A549 (cell line): ENCODE measurements around the gene FKBP1A. TPM values are rescaled to one million over a fixed set of nuclear protein-coding genes. Genes with fewer than 3 reads are reported as not detected.
A peak's percentile ranks its signal among the peaks of the same experiment; 100 is the strongest.

Source experiments
- ATAC-seq, 2 experiments: fragments of 200-7000 bp in 1 of 2; fragments of >200 bp in 1 of 2; cut with Nextera tagmentation in 1 of 2; cut with Tn5 transposase in 1 of 2; 3 replicates each; pipeline versions ENCODE4 v1.8.0 to v1.9.1; 2018 to 2020; ENCODE audit warnings: mild to moderate bottlenecking in 1 of 2, moderate library complexity in 1 of 2
- CTCF ChIA-PET: fragments of 300-600 bp; sonication (Branson Sonifier 250); formaldehyde crosslinking; extraction: SDS; loops from one replicate; lab custom pipeline; 2021; ENCODE audit warnings: antibody characterized with exemption, inconsistent platforms; lab: Yijun Ruan, JAX
- POLR2A ChIA-PET: fragments of 350-600 bp; formaldehyde crosslinking; extraction: SDS; loops from one replicate; lab custom pipeline; 2021; ENCODE audit warnings: antibody characterized with exemption, inconsistent platforms; lab: Yijun Ruan, JAX
- DNase-seq, 2 experiments: peaks; one replicate each; pipeline versions ENCODE4 v3.0.0 to v3.0.0-alpha.2; 2011 to 2016; ENCODE audit warnings: low read depth in 1 of 2, low spot score in 1 of 2
- FAIRE-seq: peaks from 2 replicates; lab custom pipeline; 2011; peaks lifted over from hg19 to GRCh38; lab: Jason Lieb, UNC
- H3K27ac ChIP-seq, 2 experiments: fragments of >200 bp; sonication (Bioruptor Twin); formaldehyde crosslinking; 3 replicates each; pipeline ENCODE4 v1.5.1; 2016 to 2017
- H3K4me1 ChIP-seq: fragments of >200 bp; sonication (Bioruptor Twin); formaldehyde crosslinking; 3 replicates; pipeline ENCODE4 v1.6.1; 2016
- H3K4me2 ChIP-seq: fragments of >200 bp; sonication (Bioruptor Twin); formaldehyde crosslinking; 3 replicates; pipeline ENCODE4 v1.6.1; 2016
- H3K4me3 ChIP-seq: fragments of >200 bp; sonication (Bioruptor Twin); formaldehyde crosslinking; 3 replicates; pipeline ENCODE4 v1.5.1; 2016
- H3K9me3 ChIP-seq: fragments of >200 bp; sonication (Bioruptor Twin); formaldehyde crosslinking; 3 replicates; pipeline ENCODE4 v1.6.1; 2016
- BHLHE40 ChIP-seq: IDR thresholded peaks from 2 replicates; pipeline ENCODE4 v1.6.1; 2012; ENCODE audit warnings: low read depth, low read length, inconsistent platforms
- CBX2 ChIP-seq: fragments of 200-600 bp; sonication (generic); IDR thresholded peaks from 2 replicates; pipeline ENCODE4 v1.6.1; 2016; ENCODE audit warnings: low read depth, mild to moderate bottlenecking, borderline replicate concordance
- ESRRA ChIP-seq: fragments of 150-350 bp; IDR thresholded peaks from 2 replicates; pipeline ENCODE4 v1.6.1; 2014; ENCODE audit warnings: mild to moderate bottlenecking, low read length, borderline replicate concordance
- FOSL2 ChIP-seq, 2 experiments: fragments of 450-650 bp in 1 of 2; fragments of >200 bp in 1 of 2; sonication (Bioruptor Twin) in 1 of 2; formaldehyde crosslinking; IDR thresholded peaks; 2 replicates each; pipeline versions ENCODE4 v1.5.0 to v1.6.1; 2016 to 2020; ENCODE audit warnings: mild to moderate bottlenecking in 1 of 2, moderate library complexity in 1 of 2
- FOXS1 ChIP-seq: fragments of 250-450 bp; sonication (Bioruptor Pico); IDR thresholded peaks from 2 replicates; pipeline ENCODE4 v1.5.0; 2020; ENCODE audit warnings: mild to moderate bottlenecking, moderate library complexity
- HDAC2 ChIP-seq: fragments of 200-600 bp; sonication (generic); IDR thresholded peaks from 2 replicates; pipeline ENCODE4 v1.6.1; 2016
- HEYL ChIP-seq: fragments of 250-450 bp; sonication (Bioruptor Pico); IDR thresholded peaks from 2 replicates; pipeline ENCODE4 v1.8.0; 2021; ENCODE audit warnings: mild to moderate bottlenecking, moderate library complexity
- HOXA7 ChIP-seq: fragments of 250-450 bp; sonication (Bioruptor Pico); IDR thresholded peaks from 2 replicates; pipeline ENCODE4 v1.5.0; 2020; ENCODE audit warnings: mild to moderate bottlenecking, moderate library complexity
- HOXB5 ChIP-seq: fragments of 250-450 bp; sonication (Bioruptor Pico); IDR thresholded peaks from 2 replicates; pipeline ENCODE4 v1.5.0; 2020; ENCODE audit warnings: mild to moderate bottlenecking, moderate library complexity
- JUN ChIP-seq, 2 experiments: fragments of >200 bp; sonication (Bioruptor Twin); formaldehyde crosslinking; IDR thresholded peaks; 2 replicates in 1 of 2; 3 replicates in 1 of 2; pipeline ENCODE4 v1.6.1; 2016 to 2017
- JUNB ChIP-seq: fragments of >200 bp; sonication (Bioruptor Twin); formaldehyde crosslinking; IDR thresholded peaks from 2 replicates; pipeline ENCODE4 v1.6.1; 2016
- KDM1A ChIP-seq: fragments of 200-600 bp; sonication (generic); IDR thresholded peaks from 2 replicates; pipeline ENCODE4 v1.6.1; 2016; ENCODE audit warnings: low read depth, mild to moderate bottlenecking
- NR3C1 ChIP-seq: fragments of >200 bp; sonication (Bioruptor Twin); formaldehyde crosslinking; IDR thresholded peaks from 3 replicates; pipeline ENCODE4 v1.6.1; 2017
- POLR2AphosphoS2 ChIP-seq: conservative IDR thresholded peaks from 2 replicates; pipeline ENCODE4 v1.6.1; 2012; ENCODE audit warnings: low read length, improper control_type of control experiment, inconsistent platforms
- RAD21 ChIP-seq, 2 experiments: fragments of >200 bp in 1 of 2; sonication (Bioruptor Twin) in 1 of 2; formaldehyde crosslinking in 1 of 2; IDR thresholded peaks in 1 of 2; conservative IDR thresholded peaks in 1 of 2; 2 replicates in 1 of 2; 3 replicates in 1 of 2; pipeline ENCODE4 v1.6.1; 2012 to 2018; ENCODE audit warnings: inconsistent platforms in 1 of 2
- RARB ChIP-seq: fragments of 250-450 bp; sonication (Bioruptor Pico); IDR thresholded peaks from 2 replicates; pipeline ENCODE4 v1.8.0; 2021; ENCODE audit warnings: mild to moderate bottlenecking, moderate library complexity
- RCOR1 ChIP-seq: fragments of 150-350 bp; IDR thresholded peaks from 2 replicates; pipeline ENCODE4 v1.6.1; 2014; ENCODE audit warnings: antibody characterized with exemption, low read length, low read depth
- RNF2 ChIP-seq: fragments of 200-600 bp; sonication (generic); IDR thresholded peaks from 2 replicates; pipeline ENCODE4 v1.6.1; 2016; ENCODE audit warnings: low read depth, mild to moderate bottlenecking, antibody characterized with exemption, moderate library complexity, borderline replicate concordance
- SMC3 ChIP-seq: fragments of >200 bp; sonication (Bioruptor Twin); formaldehyde crosslinking; IDR thresholded peaks from 3 replicates; pipeline ENCODE4 v1.6.1; 2018; ENCODE audit warnings: inconsistent platforms
- SREBF2 ChIP-seq: fragments of 450-650 bp; IDR thresholded peaks from 2 replicates; pipeline ENCODE4 v1.6.1; 2014; ENCODE audit warnings: mild to moderate bottlenecking, moderate library complexity
- TP53 ChIP-seq: fragments of 250-450 bp; sonication (Bioruptor Pico); IDR thresholded peaks from 2 replicates; pipeline ENCODE4 v1.5.0; 2021; ENCODE audit warnings: mild to moderate bottlenecking, moderate library complexity
- ZNF302 ChIP-seq: fragments of 250-450 bp; sonication (Bioruptor Pico); IDR thresholded peaks from 2 replicates; pipeline ENCODE4 v1.9.0; 2021; ENCODE audit warnings: inconsistent platforms, mild to moderate bottlenecking, moderate library complexity
- WGBS: methylation state at CpG from one replicate; pipeline ENCODE4 v1.1.6; 2017; ENCODE audit errors: missing lambda C conversion rate; 5-methylcytosine and 5-hydroxymethylcytosine counted together
- polyA plus RNA-seq, 4 experiments: library from polyadenylated mRNA; depleted of rRNA in 3 of 4; stranded (reverse); fragments of >200 nt; fragmentation: RNase III in 1 of 4; extraction: RNeasy Plus Mini Kit Qiagen cat#74134 plus additional on column Dnase treatment in 1 of 4; gene quantifications; 2 replicates in 3 of 4; 3 replicates in 1 of 4; pipeline ENCODE4 v1.2.3, GENCODE V29; 2011 to 2017
- TF ChIP-seq, protein P1 (sequence below): fragments of 250-450 bp; sonication (Bioruptor Pico); IDR thresholded peaks from 2 replicates; pipeline ENCODE4 v1.5.0; 2020; ENCODE audit warnings: low read depth, mild to moderate bottlenecking, moderate library complexity
- TF ChIP-seq, protein P2 (sequence below): fragments of 250-450 bp; sonication (Bioruptor Pico); IDR thresholded peaks from 2 replicates; pipeline ENCODE4 v1.5.0; 2021; ENCODE audit warnings: mild to moderate bottlenecking, moderate library complexity, borderline replicate concordance
- TF ChIP-seq, protein P3 (sequence below): fragments of 450-650 bp; IDR thresholded peaks from 2 replicates; pipeline ENCODE4 v1.6.1; 2014; ENCODE audit warnings: antibody characterized with exemption
- TF ChIP-seq, protein P4 (sequence below): fragments of 150-350 bp; IDR thresholded peaks from 2 replicates; pipeline ENCODE4 v1.6.1; 2014; ENCODE audit warnings: low read depth, mild to moderate bottlenecking, low read length
- TF ChIP-seq, protein P5 (sequence below): IDR thresholded peaks from 2 replicates; pipeline ENCODE4 v1.6.1; 2012

The FKBP1A gene
- polyA plus RNA-seq, 2 of the 4 experiments (the other 2 are of a cell fraction) = 385 to 535 TPM

DNA sequence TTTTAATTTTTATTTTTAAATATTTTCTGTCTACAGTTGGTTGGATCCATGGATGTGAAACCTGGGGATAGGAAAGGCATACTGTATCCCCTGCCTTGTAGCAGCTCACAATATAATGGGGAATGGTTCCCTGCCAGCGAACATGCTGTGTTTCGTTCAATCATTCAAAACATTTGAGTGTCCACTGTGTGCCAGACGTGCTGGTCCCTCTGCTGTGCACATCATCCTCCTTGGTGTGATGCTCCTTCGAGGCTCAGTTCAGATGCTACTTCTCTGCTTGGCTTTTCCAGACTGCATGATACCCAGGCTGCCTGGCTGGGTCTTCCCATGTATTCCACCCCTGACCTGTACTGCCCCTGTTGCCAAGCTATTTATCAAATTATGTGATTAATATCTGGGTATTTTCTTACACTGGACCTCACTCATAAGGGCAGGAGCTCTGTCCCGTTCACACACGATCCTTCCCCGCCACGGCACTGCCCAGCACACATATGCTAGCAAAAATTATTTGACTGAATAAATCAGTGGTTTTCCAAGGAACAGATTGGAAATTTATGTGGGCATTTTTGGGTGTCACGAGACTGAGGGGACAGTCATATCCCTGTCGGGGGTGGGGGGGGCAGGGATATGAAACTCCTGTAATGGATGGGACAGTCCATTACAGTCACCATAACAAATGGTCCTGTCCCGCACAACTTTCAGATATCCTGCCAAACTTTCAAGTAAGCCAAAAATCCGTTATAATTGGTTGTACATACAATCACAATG is 68.8 kb downstream of the FKBP1A start:
- Histone ChIP-seq H3K4me2 (peak overlapping the region; percentile 95), H3K4me1 (peaks cover 34% of the 10 kb centered on the region), H3K9me3 (no peaks in the 10 kb centered on the region), H3K4me3 (no peak overlapping the region; the same call in 2 of the 3 replicates), H3K27ac (peak overlapping the region in 1 of 2 experiments; percentile 97; a peak in 2 of 6 replicates)
- WGBS = 64% methylated on average over 12 of the region's 12 CpGs
- no peak for TF ChIP-seq POLR2AphosphoS2
- TF ChIP-seq RNF2 = no peak
- TF ChIP-seq, protein P1, sequence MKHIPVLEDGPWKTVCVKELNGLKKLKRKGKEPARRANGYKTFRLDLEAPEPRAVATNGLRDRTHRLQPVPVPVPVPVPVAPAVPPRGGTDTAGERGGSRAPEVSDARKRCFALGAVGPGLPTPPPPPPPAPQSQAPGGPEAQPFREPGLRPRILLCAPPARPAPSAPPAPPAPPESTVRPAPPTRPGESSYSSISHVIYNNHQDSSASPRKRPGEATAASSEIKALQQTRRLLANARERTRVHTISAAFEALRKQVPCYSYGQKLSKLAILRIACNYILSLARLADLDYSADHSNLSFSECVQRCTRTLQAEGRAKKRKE (CRISPR knock-in tag) = no peak
- no peak for TF ChIP-seq CBX2
- TF ChIP-seq TP53 = no peak
- TF ChIP-seq BHLHE40 = no peak
- no peak for TF ChIP-seq FOXS1 (CRISPR knock-in tag)
- no peak for TF ChIP-seq HEYL
- no peak for TF ChIP-seq SREBF2
- TF ChIP-seq, protein P2, sequence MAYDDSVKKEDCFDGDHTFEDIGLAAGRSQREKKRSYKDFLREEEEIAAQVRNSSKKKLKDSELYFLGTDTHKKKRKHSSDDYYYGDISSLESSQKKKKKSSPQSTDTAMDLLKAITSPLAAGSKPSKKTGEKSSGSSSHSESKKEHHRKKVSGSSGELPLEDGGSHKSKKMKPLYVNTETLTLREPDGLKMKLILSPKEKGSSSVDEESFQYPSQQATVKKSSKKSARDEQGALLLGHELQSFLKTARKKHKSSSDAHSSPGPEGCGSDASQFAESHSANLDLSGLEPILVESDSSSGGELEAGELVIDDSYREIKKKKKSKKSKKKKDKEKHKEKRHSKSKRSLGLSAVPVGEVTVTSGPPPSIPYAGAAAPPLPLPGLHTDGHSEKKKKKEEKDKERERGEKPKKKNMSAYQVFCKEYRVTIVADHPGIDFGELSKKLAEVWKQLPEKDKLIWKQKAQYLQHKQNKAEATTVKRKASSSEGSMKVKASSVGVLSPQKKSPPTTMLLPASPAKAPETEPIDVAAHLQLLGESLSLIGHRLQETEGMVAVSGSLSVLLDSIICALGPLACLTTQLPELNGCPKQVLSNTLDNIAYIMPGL (CRISPR knock-in tag) = no peak
- TF ChIP-seq RCOR1 = no peak
- no peak for TF ChIP-seq SMC3
- no peak for TF ChIP-seq FOSL2 (IDR thresholded peaks at IDR 0.05)
- no peak for TF ChIP-seq FOSL2 (CRISPR knock-in tag; IDR thresholded peaks at IDR 0.05)
- TF ChIP-seq RAD21 (conservative IDR thresholded peaks at IDR 0.05 in 1 of 2, IDR thresholded peaks at IDR 0.05 in 1 of 2) = no peak
- TF ChIP-seq, protein P3, sequence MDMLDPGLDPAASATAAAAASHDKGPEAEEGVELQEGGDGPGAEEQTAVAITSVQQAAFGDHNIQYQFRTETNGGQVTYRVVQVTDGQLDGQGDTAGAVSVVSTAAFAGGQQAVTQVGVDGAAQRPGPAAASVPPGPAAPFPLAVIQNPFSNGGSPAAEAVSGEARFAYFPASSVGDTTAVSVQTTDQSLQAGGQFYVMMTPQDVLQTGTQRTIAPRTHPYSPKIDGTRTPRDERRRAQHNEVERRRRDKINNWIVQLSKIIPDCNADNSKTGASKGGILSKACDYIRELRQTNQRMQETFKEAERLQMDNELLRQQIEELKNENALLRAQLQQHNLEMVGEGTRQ = no peak
- no peak for TF ChIP-seq RARB (CRISPR knock-in tag)
- no peak for TF ChIP-seq ESRRA
- no peak for TF ChIP-seq JUNB
- no peak for ATAC-seq
- DNase-seq = no peak
- no peak for FAIRE-seq
- POLR2A ChIA-PET = no interaction called here
- CTCF ChIA-PET = interaction anchor here (1.0 to 3.3 kb wide), 4 partner anchors 11 to 179 kb away, joined by 3 to 16 read pairs (median 8); partner anchors contain the start of gene SIRPB2

DNA sequence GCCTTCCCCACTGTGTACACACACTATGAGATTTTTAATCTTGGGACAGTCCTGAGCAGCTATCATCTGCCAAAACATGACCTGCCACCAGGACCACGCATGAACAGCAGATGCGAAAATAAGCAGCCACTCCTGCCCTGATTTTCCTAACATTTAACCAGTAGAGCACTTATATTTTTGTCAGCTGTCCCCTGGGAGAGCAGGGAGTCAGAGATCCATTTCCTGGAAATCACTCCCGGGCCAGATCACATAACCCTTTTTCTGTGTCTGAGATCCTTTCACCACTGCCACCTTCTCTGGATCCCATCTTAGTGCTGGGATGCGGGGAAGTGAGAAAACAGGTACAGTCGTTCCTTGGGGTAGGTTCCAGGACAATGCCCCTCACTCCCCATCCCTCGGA is 69.6 kb downstream of the FKBP1A start:
- TF ChIP-seq ZNF302 (CRISPR knock-in tag) = no peak
- TF ChIP-seq, protein P4, sequence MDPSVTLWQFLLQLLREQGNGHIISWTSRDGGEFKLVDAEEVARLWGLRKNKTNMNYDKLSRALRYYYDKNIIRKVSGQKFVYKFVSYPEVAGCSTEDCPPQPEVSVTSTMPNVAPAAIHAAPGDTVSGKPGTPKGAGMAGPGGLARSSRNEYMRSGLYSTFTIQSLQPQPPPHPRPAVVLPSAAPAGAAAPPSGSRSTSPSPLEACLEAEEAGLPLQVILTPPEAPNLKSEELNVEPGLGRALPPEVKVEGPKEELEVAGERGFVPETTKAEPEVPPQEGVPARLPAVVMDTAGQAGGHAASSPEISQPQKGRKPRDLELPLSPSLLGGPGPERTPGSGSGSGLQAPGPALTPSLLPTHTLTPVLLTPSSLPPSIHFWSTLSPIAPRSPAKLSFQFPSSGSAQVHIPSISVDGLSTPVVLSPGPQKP = no peak
- no peak for TF ChIP-seq TP53
- no peak for TF ChIP-seq RNF2
- TF ChIP-seq, protein P3 = no peak
- TF ChIP-seq NR3C1 = no peak
- TF ChIP-seq, protein P5, sequence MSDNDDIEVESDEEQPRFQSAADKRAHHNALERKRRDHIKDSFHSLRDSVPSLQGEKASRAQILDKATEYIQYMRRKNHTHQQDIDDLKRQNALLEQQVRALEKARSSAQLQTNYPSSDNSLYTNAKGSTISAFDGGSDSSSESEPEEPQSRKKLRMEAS = no peak
- no peak for TF ChIP-seq HDAC2
- no peak for TF ChIP-seq SREBF2
- TF ChIP-seq POLR2AphosphoS2 = no peak
- TF ChIP-seq HOXA7 (CRISPR knock-in tag) = no peak
- TF ChIP-seq KDM1A = no peak
- no peak for TF ChIP-seq HOXB5
- no peak for TF ChIP-seq JUN (IDR thresholded peaks at IDR 0.05)
- TF ChIP-seq, all 56 proteins: peak for 0
- no peak overlapping the region for H3K4me2 ChIP-seq
- peaks cover 27% of the 10 kb centered on the region for H3K4me1 ChIP-seq
- WGBS = 77% methylated on average over 6 of the region's 6 CpGs
- DNase-seq (no peak), ATAC-seq (no peak), FAIRE-seq (no peak)
- CTCF ChIA-PET = interaction anchor here (0.9 to 3.3 kb wide), 3 partner anchors 10 to 180 kb away, joined by 3 to 16 read pairs (median 13); no protein-coding TSS in a partner anchor
- no peak overlapping the region for H3K27ac ChIP-seq
- no peak overlapping the region for H3K4me3 ChIP-seq
- POLR2A ChIA-PET = no interaction called here
- H3K9me3 ChIP-seq = no peaks in the 10 kb centered on the region
